GM12878 (cell line): ENCODE measurements around the gene MYO15A. TPM values are rescaled to one million over a fixed set of nuclear protein-coding genes. Genes with fewer than 3 reads are reported as not detected.

Experiments used
- ATAC-seq: fragments of 200-7000 bp; cut with Tn5 transposase; 3 replicates; pipeline ENCODE4 v1.9.1; 2020; ENCODE audit warnings: mild to moderate bottlenecking, moderate library complexity
- BruUV-seq: library from RNA; stranded (reverse); fragments of 400-500 nt; replicated peaks from 2 replicates; lab custom pipeline; 2021; lab: Mats Ljungman, UMichigan
- CTCF ChIA-PET: fragments of 300-600 bp; sonication (Branson Sonifier 250); formaldehyde crosslinking; extraction: SDS; loops from one replicate; lab custom pipeline; 2021; ENCODE audit warnings: inconsistent platforms; lab: Yijun Ruan, JAX
- POLR2A ChIA-PET: fragments of 350-600 bp; formaldehyde crosslinking; extraction: SDS; loops from one replicate; lab custom pipeline; 2021; ENCODE audit warnings: inconsistent platforms; lab: Charles Lee
- RAD21 ChIA-PET: fragments of 300-600 bp; sonication (Branson Sonifier 250); formaldehyde crosslinking; loops from one replicate; lab custom pipeline; 2023; ENCODE audit warnings: antibody characterized with exemption; ENCODE audit not compliant: unreplicated experiment; lab: Charles Lee
- SMC1A ChIA-PET: fragments of 300-600 bp; sonication (Branson Sonifier 250); formaldehyde crosslinking; loops from one replicate; lab custom pipeline; 2023; ENCODE audit not compliant: unreplicated experiment, uncharacterized antibody; lab: Charles Lee
- DNase-seq: peaks from one replicate; pipeline ENCODE4 v3.0.0-alpha.2; 2011; ENCODE audit warnings: low read depth, low spot score
- FAIRE-seq: peaks from 3 replicates; lab custom pipeline; 2011; peaks lifted over from hg19 to GRCh38; lab: Jason Lieb, UNC
- H2AFZ ChIP-seq: 2 replicates; pipeline ENCODE4 v1.6.0; 2011; ENCODE audit warnings: low read depth, low read length, control low read depth; ENCODE audit not compliant: control insufficient read depth
- H3K27ac ChIP-seq: 2 replicates; pipeline ENCODE4 v1.5.1; 2011; ENCODE audit warnings: control low read depth; ENCODE audit not compliant: control insufficient read depth, insufficient read depth
- H3K27me3 ChIP-seq, 2 experiments: replicated peaks in 1 of 2; 2 replicates each; pipeline versions ENCODE4 v1.6.0 to v1.6.1; 2011; ENCODE audit warnings: low read length in 1 of 2; ENCODE audit not compliant: control insufficient read depth in 2 of 2, insufficient read depth in 2 of 2
- H3K36me3 ChIP-seq, 2 experiments: 2 replicates each; pipeline ENCODE4 v1.5.1; 2011; ENCODE audit warnings: low read length in 1 of 2; ENCODE audit not compliant: control insufficient read depth in 2 of 2, insufficient read depth in 2 of 2
- H3K4me1 ChIP-seq: 2 replicates; pipeline ENCODE4 v1.6.1; 2011; ENCODE audit warnings: mild to moderate bottlenecking, low read length, moderate library complexity, mixed read lengths; ENCODE audit not compliant: control insufficient read depth, insufficient read depth
- H3K4me2 ChIP-seq: 2 replicates; pipeline ENCODE4 v1.6.0; 2011; ENCODE audit warnings: control low read depth; ENCODE audit not compliant: control insufficient read depth, insufficient read depth
- H3K4me3 ChIP-seq: fragments of 200-600 bp; sonication (generic); 2 replicates; pipeline ENCODE4 v1.5.1; 2016
- H3K79me2 ChIP-seq: 2 replicates; pipeline ENCODE4 v1.6.0; 2011; ENCODE audit warnings: low read length; ENCODE audit not compliant: control insufficient read depth, insufficient read depth
- H3K9ac ChIP-seq: 2 replicates; pipeline ENCODE4 v1.8.0; 2011; ENCODE audit warnings: low read length, control low read depth, mixed read lengths; ENCODE audit not compliant: control insufficient read depth, insufficient read depth
- H3K9me3 ChIP-seq: replicated peaks from 3 replicates; pipeline ENCODE4 v1.5.1; 2011; ENCODE audit warnings: mild to moderate bottlenecking, low read length; ENCODE audit not compliant: control insufficient read depth, insufficient read depth
- H4K20me1 ChIP-seq: 2 replicates; pipeline ENCODE4 v1.6.0; 2011; ENCODE audit not compliant: control insufficient read depth, insufficient read depth
- BCLAF1 ChIP-seq: fragments of 450-650 bp; IDR thresholded peaks from 2 replicates; pipeline ENCODE4 v1.6.1; 2017; ENCODE audit warnings: antibody characterized with exemption, mild to moderate bottlenecking, moderate library complexity
- CHD2 ChIP-seq: IDR thresholded peaks from 2 replicates; pipeline ENCODE4 v1.6.1; 2011; ENCODE audit warnings: low read depth, low read length, improper control_type of control experiment, borderline replicate concordance
- CREB1 ChIP-seq: IDR thresholded peaks from 2 replicates; pipeline ENCODE4 v1.6.1; 2012; ENCODE audit warnings: low read depth, mild to moderate bottlenecking, inconsistent platforms
- EP300 ChIP-seq, 2 experiments: fragments of 150-350 bp in 1 of 2; IDR thresholded peaks; 2 replicates each; pipeline ENCODE4 v1.6.1; 2011 to 2012; ENCODE audit warnings: low read depth in 2 of 2, low read length in 2 of 2, borderline replicate concordance in 1 of 2, improper control_type of control experiment in 1 of 2, inconsistent platforms in 1 of 2; ENCODE audit not compliant: control insufficient read depth in 1 of 2
- ESRRA ChIP-seq: IDR thresholded peaks from 2 replicates; pipeline ENCODE4 v1.6.1; 2012; ENCODE audit warnings: mild to moderate bottlenecking, low read length, improper control_type of control experiment
- HDGF ChIP-seq: fragments of 450-650 bp; IDR thresholded peaks from 2 replicates; pipeline ENCODE4 v1.6.1; 2016; ENCODE audit warnings: antibody characterized with exemption
- MYC ChIP-seq: IDR thresholded peaks from 2 replicates; pipeline ENCODE4 v1.6.1; 2011; ENCODE audit warnings: mild to moderate bottlenecking, low read length, moderate library complexity, inconsistent platforms; ENCODE audit not compliant: insufficient read depth, insufficient replicate concordance, insufficient read length, severe bottlenecking
- NR2C2 ChIP-seq: IDR thresholded peaks from 2 replicates; pipeline ENCODE4 v1.6.1; 2011; ENCODE audit warnings: borderline replicate concordance, low read depth; ENCODE audit not compliant: control insufficient read depth, insufficient read length
- NRF1 ChIP-seq: conservative IDR thresholded peaks from 2 replicates; pipeline ENCODE4 v1.6.1; 2011; ENCODE audit warnings: mild to moderate bottlenecking, low read depth, low read length, improper control_type of control experiment
- POU2F2 ChIP-seq: IDR thresholded peaks from 3 replicates; pipeline ENCODE4 v1.6.1; 2011; ENCODE audit warnings: low read depth, mild to moderate bottlenecking, low read length, borderline replicate concordance
- RCOR1 ChIP-seq: conservative IDR thresholded peaks from 2 replicates; pipeline ENCODE4 v1.6.1; 2012; ENCODE audit warnings: low read depth, low read length, improper control_type of control experiment
- STAT1 ChIP-seq: fragments of 450-650 bp; conservative IDR thresholded peaks from 2 replicates; pipeline ENCODE4 v1.6.1; 2014; ENCODE audit warnings: antibody characterized with exemption, mild to moderate bottlenecking
- TBL1XR1 ChIP-seq: IDR thresholded peaks from 2 replicates; pipeline ENCODE4 v1.6.1; 2012; ENCODE audit warnings: low read depth, low read length, improper control_type of control experiment
- WGBS: methylation state at CpG from one replicate; pipeline ENCODE4 v1.1.6; 2016; ENCODE audit warnings: low lambda C conversion rate; ENCODE audit not compliant: insufficient replicate concordance, insufficient coverage; ENCODE audit errors: missing lambda C conversion rate; 5-methylcytosine and 5-hydroxymethylcytosine counted together
- in situ Hi-C: fragments of 300-500 bp; cut with MboI; formaldehyde crosslinking; loops from 9 replicates; pipeline ENCODE4 v1.14.3; 2018; ENCODE audit warnings: mixed read lengths
- intact Hi-C: fragments of 100-400 bp; cut with micrococcal nuclease; formaldehyde crosslinking; loops from one replicate; pipeline ENCODE4 v1.14.2; 2022; ENCODE audit not compliant: unreplicated experiment
- polyA plus RNA-seq, 11 experiments: library from polyadenylated mRNA; depleted of rRNA in 4 of 11; unstranded in 6 of 11; stranded (reverse) in 5 of 11; fragments of >200 nt; fragmentation: Nextera tagmentation in 4 of 11; fragmentation: Illumina TruSeq in 1 of 11; extraction: Ambion mirVana in 4 of 11; extraction: Trizol in 1 of 11; gene quantifications; 1 replicate in 1 of 11; 2 replicates in 10 of 11; pipeline versions ENCODE4 v1.2.1 to v1.2.3, GENCODE V29; 2011 to 2016; ENCODE audit warnings: inconsistent platforms in 2 of 11, missing spikeins in 2 of 11, low read depth in 1 of 11
- total RNA-seq, 4 experiments: library from RNA; depleted of rRNA in 3 of 4; stranded (reverse); fragments of >200 nt in 3 of 4; fragmentation: Illumina TruSeq in 1 of 4; extraction: Trizol in 1 of 4; gene quantifications; 2 replicates each; pipeline versions ENCODE4 v1.2.1 to v1.2.3, GENCODE V29; 2013 to 2021

MYO15A gene
- total and polyA plus RNA-seq, 10 of the 15 experiments (the other 5 are each of a cell fraction or from before 2014, with no cell fraction given) = 0.03 to 0.77 (median 0.21) TPM; not detected in 4

GRCh38 chr17:18132711-18133110 lies 24.2 kb downstream of the MYO15A start (continued):
- TF ChIP-seq RCOR1 (no peak), CREB1 (no peak)

- no peak for ATAC-seq
- ChIA-PET CTCF (interaction anchor here (1.9 kb wide), 1 partner anchor 82 kb away, joined by 4 read pairs; no protein-coding TSS in a partner anchor), SMC1A (no interaction called here), RAD21 (no interaction called here), POLR2A (no interaction called here)
- H3K4me3 ChIP-seq = no peak overlapping the region
- no peak for TF ChIP-seq BCLAF1
- no peak for TF ChIP-seq POU2F2
- no peak for TF ChIP-seq TBL1XR1
- TF ChIP-seq HDGF = no peak
- no peak for TF ChIP-seq STAT1
- TF ChIP-seq NRF1 = no peak
- no peak for TF ChIP-seq CHD2
- TF ChIP-seq MYC = no peak
- no peak for TF ChIP-seq NR2C2
- TF ChIP-seq EP300 (IDR thresholded peaks at IDR 0.05; ENCODE audit: borderline replicate concordance in 1 of 2, control insufficient read depth in 1 of 2, low read depth in 2 of 2, low read length in 2 of 2) = no peak
- TF ChIP-seq ESRRA = no peak
- no peak for DNase-seq
- no peak for FAIRE-seq
- no peaks in the 10 kb centered on the region for H3K4me1 ChIP-seq
- no peak overlapping the region for H3K27ac ChIP-seq
- 27% methylated on average over 19 of the region's 19 CpGs for WGBS
- no TSS peak for BruUV-seq
- in situ Hi-C loops (no loop called here), intact Hi-C loops (no loop called here)
- no peaks in the 10 kb centered on the region for H3K79me2 ChIP-seq
- H3K9ac ChIP-seq = no peak overlapping the region
- H3K27me3 ChIP-seq = no peaks in the 10 kb centered on the region
- H4K20me1 ChIP-seq = no peaks in the 10 kb centered on the region
- H3K4me2 ChIP-seq = no peak overlapping the region
- no peak overlapping the region for H2AFZ ChIP-seq
- H3K9me3 ChIP-seq = no peaks in the 10 kb centered on the region
- no peaks in the 10 kb centered on the region for H3K36me3 ChIP-seq
Measured at GRCh38 chr17:18136357-18136756, 27.8 kb downstream of the MYO15A start.
